Heart left ventricle (tissue), 13 donors: ENCODE results near the gene HERPUD1.

Experiments used
- CTCF ChIP-seq, 12 donors: fragments of 200-600 bp; sonication (generic) in 4 of 12; IDR thresholded peaks; one replicate each; pipeline versions ENCODE4 v1.5.0 to v1.8.0; 2018 to 2022; ENCODE audit warnings: antibody characterized with exemption in 12 of 12, mild to moderate bottlenecking in 5 of 12
- POLR2A ChIP-seq, 2 donors: fragments of 450-650 bp; IDR thresholded peaks; one replicate each; pipeline ENCODE4 v1.6.1; 2017; ENCODE audit warnings: antibody characterized with exemption in 2 of 2, mild to moderate bottlenecking in 2 of 2, moderate library complexity in 2 of 2
- donor health status: ischemic (EF 13 %, LVEDD 7.1; RV severe dilation, severe dysfunction).
- donor health status: DM: no; HTN: yes; CAD: no.
- donor health status: DM: no; HTN: no; CAD: no.
- donor health status: ischemic (EF 25% LVEDD 6.9; RV normal size, moderate dysfunction).
- donor health status: ischemic (EF 25% LVEDD 5.7; RV mildly dilated, moderate dysfunction).
- donor health status: ischemic (EF 35%, LVEDD 5.7; RV mildly dilated, moderate dysfunction).
- donor health status: nonischemic (EF 11% LVEDD 7.7; RV severe dilation, severe dysfunction).
- donor health status: DM: yes; HTN: yes; CAD: no.
- donor health status: PGD.
- donor health status: ischemic (EF 29% LVEDD 5.4; RV normal size, mild dysfunction).
- donor health status: nonischemic (EF 23%, LVEDD 6.1; RV moderate dilation, normal function).

GRCh38 chr16:56919099-56919800 is 12.7 kb upstream of the HERPUD1 start:
- no peak for TF ChIP-seq CTCF (IDR thresholded peaks at IDR 0.05)
- no peak for TF ChIP-seq POLR2A (IDR thresholded peaks at IDR 0.05)
